ENCODE measurements around the gene SLC30A2. TPM values are rescaled to one million over a fixed set of nuclear protein-coding genes. Genes with fewer than 3 reads are reported as not detected.
A peak's percentile ranks its signal among the peaks of the same experiment; 100 is the strongest.

SLC30A2 gene
- total and polyA plus RNA-seq, 9 of the 15 experiments (the other 6 are each of a cell fraction or from before 2014, with no cell fraction given) = 0.01 to 0.18 (median 0.06) TPM; not detected in 3

GRCh38 chr1:26070296-26070962, 24.5 kb upstream of the SLC30A2 start (continued):
- TF ChIP-seq CSDE1 (IDR thresholded peaks at IDR 0.05) (no peak), ZBED1 (IDR thresholded peaks at IDR 0.05) (peak; percentile 87; the same call in 1 of the 2 replicates), TAF15 (IDR thresholded peaks at IDR 0.05; ENCODE audit: low read depth, low read length) (no peak), HSF4 (CRISPR knock-in tag; IDR thresholded peaks at IDR 0.05; ENCODE audit: borderline replicate concordance) (peak; percentile 78; the same call in 1 of the 2 replicates), ZNF121 (CRISPR knock-in tag; conservative IDR thresholded peaks at IDR 0.05) (no peak), KDM4B (IDR thresholded peaks at IDR 0.05; ENCODE audit: borderline replicate concordance in 2 of 2, low read depth in 1 of 2) (no peak), SLC30A9 (CRISPR knock-in tag; IDR thresholded peaks at IDR 0.05) (no peak), MTA2 (IDR thresholded peaks at IDR 0.05; ENCODE audit: low read depth) (peak; percentile 96), RB1 (IDR thresholded peaks at IDR 0.05; ENCODE audit: low read depth) (no peak), BMI1 (IDR thresholded peaks at IDR 0.05; ENCODE audit: low read length) (no peak), POLR3G (IDR thresholded peaks at IDR 0.05; ENCODE audit: extremely low read depth, insufficient read length, insufficient replicate concordance) (no peak), ZNF77 (CRISPR knock-in tag; IDR thresholded peaks at IDR 0.05) (no peak), CBX2 (IDR thresholded peaks at IDR 0.05; ENCODE audit: insufficient read depth, low read length, poor library complexity, severe bottlenecking) (no peak), HOMEZ (CRISPR knock-in tag; IDR thresholded peaks at IDR 0.05) (no peak), NFIC (IDR thresholded peaks at IDR 0.05) (peak; percentile 93), PBX2 (CRISPR knock-in tag; IDR thresholded peaks at IDR 0.05; ENCODE audit: low read depth) (no peak), PBX2 (tag; conservative IDR thresholded peaks at IDR 0.05; ENCODE audit: low read depth) (peak; percentile 66), ZNF263 (CRISPR knock-in tag; IDR thresholded peaks at IDR 0.05; ENCODE audit: borderline replicate concordance) (peak; percentile 71; the same call in 1 of the 2 replicates)
